Gastrocnemius medialis (tissue), 4 donors: ENCODE results near the gene SSTR3. TPM values are rescaled to one million over a fixed set of nuclear protein-coding genes. Genes with fewer than 3 reads are reported as not detected.

Source experiments
- ATAC-seq, 2 donors: fragments of 150-250 bp; one replicate each; pipeline ENCODE4 v1.9.1; 2016
- DNase-seq, 2 donors: peaks; one replicate each; pipeline ENCODE4 v3.0.0-alpha.2; 2019
- H3K27ac ChIP-seq, 4 donors: fragments of 200-600 bp; sonication (generic); 1 replicate in 1 of 4; 2 replicates in 3 of 4; pipeline ENCODE4 v1.5.1; 2016 to 2018; ENCODE audit warnings: mild to moderate bottlenecking in 2 of 4, moderate library complexity in 1 of 4
- H3K27me3 ChIP-seq, 3 donors: fragments of 200-600 bp; sonication (generic) in 2 of 3; 1 replicate in 1 of 3; 2 replicates in 2 of 3; pipeline versions ENCODE4 v1.5.1 to v1.6.0; 2016 to 2019; ENCODE audit warnings: mild to moderate bottlenecking in 1 of 3, moderate library complexity in 1 of 3
- H3K36me3 ChIP-seq, 2 donors: fragments of 200-600 bp; sonication (generic) in 1 of 2; one replicate each; pipeline ENCODE4 v1.5.1; 2017 to 2018
- H3K4me1 ChIP-seq, 2 donors: fragments of 200-600 bp; sonication (generic) in 1 of 2; one replicate each; pipeline ENCODE4 v1.5.1; 2016 to 2017; ENCODE audit warnings: mild to moderate bottlenecking in 2 of 2
- H3K4me3 ChIP-seq, 4 donors: fragments of 200-600 bp; sonication (generic) in 3 of 4; 1 replicate in 1 of 4; 2 replicates in 3 of 4; pipeline ENCODE4 v1.5.1; 2016 to 2019; ENCODE audit warnings: mild to moderate bottlenecking in 2 of 4
- H3K9me3 ChIP-seq, 3 donors: fragments of 200-600 bp; sonication (generic) in 2 of 3; 1 replicate in 1 of 3; 2 replicates in 2 of 3; pipeline ENCODE4 v1.5.1; 2016 to 2019
- POLR2A ChIP-seq, 2 donors: fragments of 450-650 bp; IDR thresholded peaks; one replicate each; pipeline ENCODE4 v1.6.1; 2017; ENCODE audit warnings: antibody characterized with exemption in 2 of 2, mild to moderate bottlenecking in 2 of 2, moderate library complexity in 2 of 2
- in situ Hi-C, 4 donors: fragments of 200-750 bp; cut with MboI; loops; one replicate each; pipeline versions ENCODE4 v1.15.0 to v1.8.0; 2017; ENCODE audit warnings: low sequenced_read_pairs in 4 of 4
- intact Hi-C: fragments of 100-400 bp; cut with DNase I; formaldehyde crosslinking; loops from one replicate; pipeline ENCODE4 v1.15.1; 2023; ENCODE audit warnings: low total_unique reads
- total RNA-seq, 4 donors: library from RNA; depleted of rRNA; stranded (reverse); fragments of >200 nt; gene quantifications; one replicate each; pipeline versions ENCODE4 v1.1.0 to v1.2.3, GENCODE V29; 2016
- TF ChIP-seq, protein P1 (sequence below), 5 experiments: fragments of 450-650 bp in 3 of 5; fragments of 200-600 bp in 2 of 5; sonication (generic) in 2 of 5; IDR thresholded peaks in 4 of 5; conservative IDR thresholded peaks in 1 of 5; 1 replicate in 4 of 5; 2 replicates in 1 of 5; pipeline ENCODE4 v1.5.1; 2016 to 2019; ENCODE audit warnings: antibody characterized with exemption in 5 of 5, mild to moderate bottlenecking in 3 of 5, moderate library complexity in 3 of 5

Gene SSTR3
- total RNA-seq, 4 donors from 2014 or later: not detected

DNA sequence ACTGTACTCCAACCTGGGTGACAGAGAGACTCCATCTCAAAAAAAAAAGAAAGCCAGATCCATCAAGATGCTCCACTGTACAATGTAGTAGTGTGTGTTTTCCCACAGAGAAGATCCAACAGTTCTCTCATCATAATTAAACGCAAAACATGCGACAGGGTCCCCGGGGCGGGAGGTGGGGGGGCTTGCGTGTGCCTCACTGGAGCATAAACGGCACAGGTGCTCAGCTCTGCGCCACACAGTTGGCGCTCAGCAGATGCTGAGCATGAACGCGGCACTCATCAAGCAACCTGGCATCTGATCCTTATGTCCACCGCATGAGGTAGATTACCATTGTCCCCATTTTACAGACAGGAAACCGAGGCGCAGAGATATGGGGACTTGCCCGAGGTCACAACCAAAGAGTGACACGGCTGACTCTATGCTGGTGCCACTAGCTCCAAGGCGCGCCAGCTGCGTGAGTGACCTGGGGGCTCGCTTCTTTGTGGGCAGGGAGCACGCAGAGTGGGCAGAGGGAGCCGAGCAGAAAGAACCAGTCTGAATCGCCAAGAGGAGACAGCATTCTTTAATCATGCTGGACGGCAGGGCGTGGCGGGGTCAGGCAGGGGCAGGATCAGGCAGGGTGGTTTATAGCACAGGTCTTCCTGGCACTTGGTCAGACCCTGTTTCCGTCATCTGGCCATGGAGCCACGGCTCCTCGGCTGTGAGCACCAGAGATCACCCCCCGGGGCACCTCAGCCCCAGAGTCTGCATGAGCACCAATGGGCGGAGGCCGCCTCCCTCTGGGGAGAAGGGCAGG is 32.5 kb downstream of the SSTR3 start:
- in situ Hi-C loops (no loop called here), intact Hi-C loops (loop anchor here (2.0 kb wide), 1 partner anchor 17 kb away; no protein-coding TSS in a partner anchor)
- no peak for DNase-seq
- no peak overlapping the region for H3K4me3 ChIP-seq
- no peak for ATAC-seq
- H3K4me1 ChIP-seq: peaks cover 29 to 43% of the 10 kb centered on the region in 2 donors
- H3K27ac ChIP-seq: peak overlapping the region in 3 of 4 donors; percentile 72 to 80 (median 73)
- H3K27me3 ChIP-seq: peaks cover 0 to 4% (median 0%) of the 10 kb centered on the region in 3 donors
- no peaks in the 10 kb centered on the region for H3K9me3 ChIP-seq
- no peaks in the 10 kb centered on the region for H3K36me3 ChIP-seq
- no peak for TF ChIP-seq POLR2A (IDR thresholded peaks at IDR 0.05)
- TF ChIP-seq, protein P1, sequence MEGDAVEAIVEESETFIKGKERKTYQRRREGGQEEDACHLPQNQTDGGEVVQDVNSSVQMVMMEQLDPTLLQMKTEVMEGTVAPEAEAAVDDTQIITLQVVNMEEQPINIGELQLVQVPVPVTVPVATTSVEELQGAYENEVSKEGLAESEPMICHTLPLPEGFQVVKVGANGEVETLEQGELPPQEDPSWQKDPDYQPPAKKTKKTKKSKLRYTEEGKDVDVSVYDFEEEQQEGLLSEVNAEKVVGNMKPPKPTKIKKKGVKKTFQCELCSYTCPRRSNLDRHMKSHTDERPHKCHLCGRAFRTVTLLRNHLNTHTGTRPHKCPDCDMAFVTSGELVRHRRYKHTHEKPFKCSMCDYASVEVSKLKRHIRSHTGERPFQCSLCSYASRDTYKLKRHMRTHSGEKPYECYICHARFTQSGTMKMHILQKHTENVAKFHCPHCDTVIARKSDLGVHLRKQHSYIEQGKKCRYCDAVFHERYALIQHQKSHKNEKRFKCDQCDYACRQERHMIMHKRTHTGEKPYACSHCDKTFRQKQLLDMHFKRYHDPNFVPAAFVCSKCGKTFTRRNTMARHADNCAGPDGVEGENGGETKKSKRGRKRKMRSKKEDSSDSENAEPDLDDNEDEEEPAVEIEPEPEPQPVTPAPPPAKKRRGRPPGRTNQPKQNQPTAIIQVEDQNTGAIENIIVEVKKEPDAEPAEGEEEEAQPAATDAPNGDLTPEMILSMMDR (IDR thresholded peaks at IDR 0.05 in 4 of 5, conservative IDR thresholded peaks at IDR 0.05 in 1 of 5): no peak

DNA sequence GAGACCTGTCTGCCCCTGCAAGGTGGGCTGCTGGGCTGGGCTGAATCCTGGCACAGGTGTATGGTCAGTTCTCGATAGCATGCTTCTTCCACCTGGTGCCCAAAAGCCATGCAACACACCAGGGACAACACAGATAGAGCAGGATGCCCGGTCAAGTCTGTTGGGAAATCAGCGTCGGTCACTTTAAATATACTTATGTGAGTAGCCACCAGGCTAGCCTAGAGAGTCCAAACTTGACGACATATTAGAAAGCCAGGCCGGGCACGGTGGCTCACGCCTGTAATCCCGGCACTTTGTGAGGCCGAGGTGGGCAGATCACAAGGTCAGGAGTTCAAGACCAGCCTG is 33.2 kb downstream of the SSTR3 start:
- DNase-seq: peak in 1 of 2 donors; percentile 33
- H3K4me3 ChIP-seq: no peak overlapping the region
- in situ Hi-C loops: no loop called here
- peak in 1 of 2 donors; percentile 62 for ATAC-seq
- H3K36me3 ChIP-seq: no peaks in the 10 kb centered on the region
- intact Hi-C loops: loop anchor here (2.0 kb wide), 1 partner anchor 18 kb away; no protein-coding TSS in a partner anchor
- H3K9me3 ChIP-seq: no peaks in the 10 kb centered on the region
- TF ChIP-seq POLR2A (IDR thresholded peaks at IDR 0.05): no peak
- TF ChIP-seq, protein P1 (IDR thresholded peaks at IDR 0.05 in 4 of 5, conservative IDR thresholded peaks at IDR 0.05 in 1 of 5): no peak
- H3K27me3 ChIP-seq: peaks cover 0 to 7% (median 0%) of the 10 kb centered on the region in 3 donors
- H3K27ac ChIP-seq: peak overlapping the region; percentile 64 to 80 (median 72)
- peaks cover 29 to 43% of the 10 kb centered on the region in 2 donors for H3K4me1 ChIP-seq

DNA sequence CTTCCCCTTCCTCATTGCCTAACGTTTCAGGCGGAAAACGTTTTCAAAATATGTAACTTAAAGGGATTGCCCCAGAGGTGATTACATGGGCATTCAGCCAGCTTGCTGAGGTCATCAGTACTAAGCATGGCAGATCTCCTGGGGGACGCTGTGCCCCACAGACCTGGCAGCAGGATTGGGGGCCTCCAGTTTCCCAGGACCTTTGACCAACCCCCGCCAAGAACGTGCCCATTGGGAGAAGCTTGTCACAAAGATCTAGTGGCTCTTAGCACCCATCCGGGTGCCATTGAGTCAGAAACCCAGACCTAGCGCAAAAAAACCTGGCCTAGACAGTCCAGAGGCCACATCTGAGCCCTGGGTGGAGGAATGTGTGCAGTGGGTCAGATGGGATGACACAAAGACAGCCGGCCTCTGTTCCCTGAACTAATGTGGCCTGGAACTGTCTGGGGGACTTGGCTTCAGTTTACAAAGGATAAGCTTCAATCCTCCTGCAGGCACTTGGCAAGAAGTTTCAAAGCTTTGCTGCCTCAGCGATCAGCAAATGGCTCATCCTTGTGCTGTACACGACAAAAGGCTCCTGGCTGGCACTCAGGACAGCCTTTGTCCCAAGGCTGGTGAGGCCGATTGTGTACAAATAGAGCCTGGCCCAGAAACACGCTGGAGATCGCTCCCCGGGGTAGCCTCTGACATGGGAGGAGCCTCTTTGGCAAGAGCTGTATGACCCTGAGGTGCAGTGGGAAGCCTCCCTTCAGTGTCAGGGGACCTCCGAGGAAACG is 33.7 kb downstream of the SSTR3 start:
- Histone ChIP-seq H3K27me3 (peaks cover 0 to 11% (median 0%) of the 10 kb centered on the region in 3 donors), H3K36me3 (no peaks in the 10 kb centered on the region), H3K4me3 (no peak overlapping the region), H3K27ac (peak overlapping the region; percentile 64 to 80 (median 72)), H3K9me3 (no peaks in the 10 kb centered on the region), H3K4me1 (peaks cover 29 to 43% of the 10 kb centered on the region in 2 donors)
- TF ChIP-seq, protein P1 (IDR thresholded peaks at IDR 0.05 in 4 of 5, conservative IDR thresholded peaks at IDR 0.05 in 1 of 5): no peak
- TF ChIP-seq POLR2A (IDR thresholded peaks at IDR 0.05): no peak
- peak in 1 of 2 donors; percentile 57 for ATAC-seq
- in situ Hi-C loops: no loop called here
- intact Hi-C loops: loop anchor here (2.0 kb wide), 1 partner anchor 18 kb away; no protein-coding TSS in a partner anchor
- peak in 1 of 2 donors; percentile 44 for DNase-seq

GRCh38 chr22:37177755-37178154 is 34.5 kb downstream of the SSTR3 start:
- Histone ChIP-seq H3K36me3 (no peaks in the 10 kb centered on the region), H3K9me3 (no peaks in the 10 kb centered on the region), H3K27ac (peak overlapping the region in 3 of 4 donors; percentile 72 to 80 (median 73)), H3K27me3 (peaks cover 0 to 13% (median 0%) of the 10 kb centered on the region in 3 donors), H3K4me1 (peaks cover 29 to 43% of the 10 kb centered on the region in 2 donors), H3K4me3 (no peak overlapping the region)
- no peak for ATAC-seq
- intact Hi-C loops: loop anchor here (2.0 kb wide), 1 partner anchor 19 kb away; no protein-coding TSS in a partner anchor
- no peak for DNase-seq
- in situ Hi-C loops: no loop called here
- TF ChIP-seq POLR2A (IDR thresholded peaks at IDR 0.05): no peak
- TF ChIP-seq, protein P1 (IDR thresholded peaks at IDR 0.05 in 4 of 5, conservative IDR thresholded peaks at IDR 0.05 in 1 of 5): no peak
